ENCODE data around the gene KMT5B. TPM values are rescaled to one million over a fixed set of nuclear protein-coding genes. Genes with fewer than 3 reads are reported as not detected.

The KMT5B gene
- total and polyA plus RNA-seq, 2 of the 13 experiments (the other 11 are each of a cell fraction or from before 2014, with no cell fraction given) = 17.6 to 23.7 TPM

DNA sequence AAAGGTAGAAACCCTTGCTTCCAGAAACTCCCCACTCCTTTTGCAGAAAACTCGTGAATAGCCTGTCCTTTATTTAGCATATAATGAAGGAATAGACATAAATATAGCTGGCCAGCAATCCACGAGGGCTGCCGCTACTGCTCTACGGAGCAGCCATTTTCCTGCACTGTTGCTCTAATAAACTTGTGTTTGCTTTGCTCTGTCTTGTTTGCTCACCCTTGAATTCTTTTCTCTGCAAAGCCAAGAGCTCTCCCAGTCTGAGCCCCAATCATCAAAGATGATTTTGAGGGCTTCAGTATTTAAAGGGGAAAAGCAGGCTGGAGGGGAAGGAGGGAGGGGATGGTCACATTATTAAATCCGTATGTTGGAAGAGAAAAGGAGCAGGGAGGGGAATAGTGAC, 75.3 kb downstream of the KMT5B start (continued):
- TF ChIP-seq, protein P1, sequence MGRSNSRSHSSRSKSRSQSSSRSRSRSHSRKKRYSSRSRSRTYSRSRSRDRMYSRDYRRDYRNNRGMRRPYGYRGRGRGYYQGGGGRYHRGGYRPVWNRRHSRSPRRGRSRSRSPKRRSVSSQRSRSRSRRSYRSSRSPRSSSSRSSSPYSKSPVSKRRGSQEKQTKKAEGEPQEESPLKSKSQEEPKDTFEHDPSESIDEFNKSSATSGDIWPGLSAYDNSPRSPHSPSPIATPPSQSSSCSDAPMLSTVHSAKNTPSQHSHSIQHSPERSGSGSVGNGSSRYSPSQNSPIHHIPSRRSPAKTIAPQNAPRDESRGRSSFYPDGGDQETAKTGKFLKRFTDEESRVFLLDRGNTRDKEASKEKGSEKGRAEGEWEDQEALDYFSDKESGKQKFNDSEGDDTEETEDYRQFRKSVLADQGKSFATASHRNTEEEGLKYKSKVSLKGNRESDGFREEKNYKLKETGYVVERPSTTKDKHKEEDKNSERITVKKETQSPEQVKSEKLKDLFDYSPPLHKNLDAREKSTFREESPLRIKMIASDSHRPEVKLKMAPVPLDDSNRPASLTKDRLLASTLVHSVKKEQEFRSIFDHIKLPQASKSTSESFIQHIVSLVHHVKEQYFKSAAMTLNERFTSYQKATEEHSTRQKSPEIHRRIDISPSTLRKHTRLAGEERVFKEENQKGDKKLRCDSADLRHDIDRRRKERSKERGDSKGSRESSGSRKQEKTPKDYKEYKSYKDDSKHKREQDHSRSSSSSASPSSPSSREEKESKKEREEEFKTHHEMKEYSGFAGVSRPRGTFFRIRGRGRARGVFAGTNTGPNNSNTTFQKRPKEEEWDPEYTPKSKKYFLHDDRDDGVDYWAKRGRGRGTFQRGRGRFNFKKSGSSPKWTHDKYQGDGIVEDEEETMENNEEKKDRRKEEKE (IDR thresholded peaks at IDR 0.05) = no peak
- TF ChIP-seq ZNF619 (CRISPR knock-in tag; IDR thresholded peaks at IDR 0.05) (no peak), ZNF296 (CRISPR knock-in tag; conservative IDR thresholded peaks at IDR 0.05) (no peak), ZNF605 (CRISPR knock-in tag; IDR thresholded peaks at IDR 0.05) (no peak), BORCS8-MEF2B (CRISPR knock-in tag; IDR thresholded peaks at IDR 0.05) (no peak), NR2C2 (CRISPR knock-in tag; IDR thresholded peaks at IDR 0.05; ENCODE audit: borderline replicate concordance) (no peak), KLF9 (CRISPR knock-in tag; IDR thresholded peaks at IDR 0.05; ENCODE audit: low read depth) (no peak), SP1 (IDR thresholded peaks at IDR 0.05) (no peak), SP1 (CRISPR knock-in tag; IDR thresholded peaks at IDR 0.05) (no peak), PCBP2 (optimal IDR thresholded peaks at IDR 0.05; ENCODE audit: low read depth, low read length, poor library complexity, severe bottlenecking) (no peak), ZNF790 (CRISPR knock-in tag; IDR thresholded peaks at IDR 0.05; ENCODE audit: borderline replicate concordance) (no peak), ZBTB7A (CRISPR knock-in tag; IDR thresholded peaks at IDR 0.05) (no peak), ZNF34 (CRISPR knock-in tag; IDR thresholded peaks at IDR 0.05; ENCODE audit: borderline replicate concordance) (no peak), SRSF9 (IDR thresholded peaks at IDR 0.05; ENCODE audit: borderline replicate concordance, insufficient read depth, low read depth, low read length, poor library complexity, severe bottlenecking) (no peak), TERF1 (CRISPR knock-in tag; IDR thresholded peaks at IDR 0.05) (no peak), AGO2 (optimal IDR thresholded peaks at IDR 0.05; ENCODE audit: low read depth, low read length) (no peak), ZFP36L1 (CRISPR knock-in tag; IDR thresholded peaks at IDR 0.05) (no peak), GATAD2A (CRISPR knock-in tag; IDR thresholded peaks at IDR 0.05) (peak; percentile 76), ZUFSP (CRISPR knock-in tag; IDR thresholded peaks at IDR 0.05; ENCODE audit: borderline replicate concordance) (no peak), THAP11 (CRISPR knock-in tag; IDR thresholded peaks at IDR 0.05) (no peak; the same call in 1 of the 2 replicates), ZNF557 (CRISPR knock-in tag; IDR thresholded peaks at IDR 0.05) (no peak), ASH2L (IDR thresholded peaks at IDR 0.05; ENCODE audit: insufficient read length, low read depth, low read length) (no peak)
- TF ChIP-seq, protein P2, sequence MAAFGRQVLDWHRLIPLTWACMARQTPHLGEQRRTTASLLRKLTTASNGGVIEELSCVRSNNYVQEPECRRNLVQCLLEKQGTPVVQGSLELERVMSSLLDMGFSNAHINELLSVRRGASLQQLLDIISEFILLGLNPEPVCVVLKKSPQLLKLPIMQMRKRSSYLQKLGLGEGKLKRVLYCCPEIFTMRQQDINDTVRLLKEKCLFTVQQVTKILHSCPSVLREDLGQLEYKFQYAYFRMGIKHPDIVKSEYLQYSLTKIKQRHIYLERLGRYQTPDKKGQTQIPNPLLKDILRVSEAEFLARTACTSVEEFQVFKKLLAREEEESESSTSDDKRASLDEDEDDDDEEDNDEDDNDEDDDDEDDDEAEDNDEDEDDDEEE (CRISPR knock-in tag; IDR thresholded peaks at IDR 0.05) = no peak

Measured in HepG2 (cell line).